ENCODE data around the gene CD2. TPM values are rescaled to one million over a fixed set of nuclear protein-coding genes. Genes with fewer than 3 reads are reported as not detected.

The CD2 gene
- total RNA-seq, 2 donors from 2014 or later: 2.9 to 3.8 TPM

DNA sequence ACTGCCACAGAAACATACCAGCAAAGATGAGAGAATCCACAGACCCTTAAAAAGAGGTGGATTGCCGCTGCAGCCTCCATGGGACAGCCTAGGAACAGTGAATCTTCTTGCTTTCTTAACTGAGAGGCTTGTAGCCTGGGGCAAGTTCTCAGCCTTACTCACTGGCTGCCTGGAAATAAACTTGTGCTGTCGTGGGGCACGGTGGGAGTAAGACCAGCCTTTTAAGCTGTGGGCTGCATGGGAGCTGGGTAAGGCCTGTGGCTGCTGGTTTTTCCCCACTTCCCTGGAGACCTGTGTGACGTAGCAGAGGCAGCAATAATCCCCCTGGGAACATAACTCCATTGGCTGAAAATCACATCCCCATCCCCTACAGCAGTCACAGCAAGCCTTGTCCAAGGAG, 30.8 kb downstream of the CD2 start:
- Histone ChIP-seq H3K9me3 (no peaks in the 10 kb centered on the region), H3K9ac (ENCODE audit: low read depth in 2 of 2, low read length in 2 of 2) (no peak overlapping the region), H3K36me3 (no peaks in the 10 kb centered on the region), H3K4me1 (no peaks in the 10 kb centered on the region), H3K4me3 (no peak overlapping the region), H3K27ac (no peak overlapping the region), H3K27me3 (no peaks in the 10 kb centered on the region)
- intact Hi-C loops (cut with DNase I): no loop called here
- TF ChIP-seq, protein P1, sequence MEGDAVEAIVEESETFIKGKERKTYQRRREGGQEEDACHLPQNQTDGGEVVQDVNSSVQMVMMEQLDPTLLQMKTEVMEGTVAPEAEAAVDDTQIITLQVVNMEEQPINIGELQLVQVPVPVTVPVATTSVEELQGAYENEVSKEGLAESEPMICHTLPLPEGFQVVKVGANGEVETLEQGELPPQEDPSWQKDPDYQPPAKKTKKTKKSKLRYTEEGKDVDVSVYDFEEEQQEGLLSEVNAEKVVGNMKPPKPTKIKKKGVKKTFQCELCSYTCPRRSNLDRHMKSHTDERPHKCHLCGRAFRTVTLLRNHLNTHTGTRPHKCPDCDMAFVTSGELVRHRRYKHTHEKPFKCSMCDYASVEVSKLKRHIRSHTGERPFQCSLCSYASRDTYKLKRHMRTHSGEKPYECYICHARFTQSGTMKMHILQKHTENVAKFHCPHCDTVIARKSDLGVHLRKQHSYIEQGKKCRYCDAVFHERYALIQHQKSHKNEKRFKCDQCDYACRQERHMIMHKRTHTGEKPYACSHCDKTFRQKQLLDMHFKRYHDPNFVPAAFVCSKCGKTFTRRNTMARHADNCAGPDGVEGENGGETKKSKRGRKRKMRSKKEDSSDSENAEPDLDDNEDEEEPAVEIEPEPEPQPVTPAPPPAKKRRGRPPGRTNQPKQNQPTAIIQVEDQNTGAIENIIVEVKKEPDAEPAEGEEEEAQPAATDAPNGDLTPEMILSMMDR (IDR thresholded peaks at IDR 0.05): no peak
- DNase-seq: no peak

DNA sequence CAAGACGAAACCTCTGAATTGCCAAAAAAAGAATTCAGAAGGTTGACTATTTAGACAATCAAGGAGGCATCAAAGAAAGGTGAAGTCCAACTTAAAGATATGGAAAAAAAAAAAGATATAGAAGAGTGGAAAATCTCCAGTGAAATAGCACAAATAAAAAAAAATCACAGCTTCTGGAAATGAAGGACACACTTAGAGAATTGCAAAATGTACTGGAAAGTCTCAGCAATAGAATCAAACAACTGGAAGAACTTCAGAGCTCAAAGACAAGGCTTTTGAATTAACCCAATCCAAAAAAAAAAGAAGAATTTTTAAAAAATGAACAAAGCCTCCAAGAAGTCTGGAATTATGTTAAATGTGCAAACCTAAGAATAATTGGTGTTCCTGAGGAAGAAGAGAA, 31.8 kb downstream of the CD2 start:
- TF ChIP-seq, protein P1 (IDR thresholded peaks at IDR 0.05): no peak
- intact Hi-C loops (cut with DNase I): no loop called here
- no peak overlapping the region for H3K9ac ChIP-seq (ENCODE audit: low read depth in 2 of 2, low read length in 2 of 2)

GRCh38 chr1:116791727-116792126, 37.5 kb downstream of the CD2 start:
- TF ChIP-seq, protein P1 (IDR thresholded peaks at IDR 0.05): no peak
- DNase-seq: no peak
- Histone ChIP-seq H3K27ac (no peak overlapping the region), H3K9me3 (no peaks in the 10 kb centered on the region), H3K4me1 (no peaks in the 10 kb centered on the region), H3K4me3 (no peak overlapping the region), H3K36me3 (no peaks in the 10 kb centered on the region), H3K27me3 (no peaks in the 10 kb centered on the region), H3K9ac (ENCODE audit: low read depth in 2 of 2, low read length in 2 of 2) (no peak overlapping the region)
- intact Hi-C loops (cut with DNase I): no loop called here

More for the DNA sequence above, 31.8 kb downstream of the CD2 start:
- H3K36me3 ChIP-seq: no peaks in the 10 kb centered on the region
- H3K27me3 ChIP-seq: no peaks in the 10 kb centered on the region
- H3K27ac ChIP-seq: no peak overlapping the region
- DNase-seq: no peak
- no peaks in the 10 kb centered on the region for H3K9me3 ChIP-seq
- no peak overlapping the region for H3K4me3 ChIP-seq
- no peaks in the 10 kb centered on the region for H3K4me1 ChIP-seq

DNA sequence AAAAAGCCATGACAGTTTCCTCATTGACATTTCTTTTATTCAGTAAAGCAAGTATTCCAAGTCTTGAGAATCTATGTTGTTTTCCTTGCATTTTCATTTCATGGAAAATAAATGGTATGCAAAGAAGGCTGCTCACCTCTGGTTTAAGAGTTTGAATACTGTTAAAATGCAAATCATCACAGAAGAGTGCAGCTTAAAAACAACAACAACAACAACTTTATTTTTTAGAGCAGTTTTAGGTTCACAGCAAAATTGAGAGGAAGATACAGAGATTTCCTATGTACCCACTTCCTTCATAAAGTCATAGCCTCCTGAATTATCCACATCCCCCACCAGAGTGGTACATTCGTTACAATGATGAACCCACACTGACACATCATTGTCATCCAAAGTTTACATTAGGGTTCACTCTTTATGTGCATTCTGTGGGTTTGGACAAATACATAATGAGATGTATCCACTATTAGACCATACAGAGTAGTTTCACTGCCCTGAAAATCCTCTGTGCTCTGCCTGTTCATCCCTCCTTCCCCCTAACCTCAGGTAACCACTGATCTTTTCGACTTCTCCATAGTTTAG, 39.2 kb downstream of the CD2 start:
- TF ChIP-seq, protein P1 (IDR thresholded peaks at IDR 0.05): no peak
- no peak for DNase-seq
- Histone ChIP-seq H3K36me3 (no peaks in the 10 kb centered on the region), H3K9me3 (no peaks in the 10 kb centered on the region), H3K9ac (ENCODE audit: low read depth in 2 of 2, low read length in 2 of 2) (no peak overlapping the region), H3K4me3 (no peak overlapping the region), H3K27me3 (no peaks in the 10 kb centered on the region), H3K27ac (no peak overlapping the region), H3K4me1 (no peaks in the 10 kb centered on the region)
- intact Hi-C loops (cut with DNase I): no loop called here

DNA sequence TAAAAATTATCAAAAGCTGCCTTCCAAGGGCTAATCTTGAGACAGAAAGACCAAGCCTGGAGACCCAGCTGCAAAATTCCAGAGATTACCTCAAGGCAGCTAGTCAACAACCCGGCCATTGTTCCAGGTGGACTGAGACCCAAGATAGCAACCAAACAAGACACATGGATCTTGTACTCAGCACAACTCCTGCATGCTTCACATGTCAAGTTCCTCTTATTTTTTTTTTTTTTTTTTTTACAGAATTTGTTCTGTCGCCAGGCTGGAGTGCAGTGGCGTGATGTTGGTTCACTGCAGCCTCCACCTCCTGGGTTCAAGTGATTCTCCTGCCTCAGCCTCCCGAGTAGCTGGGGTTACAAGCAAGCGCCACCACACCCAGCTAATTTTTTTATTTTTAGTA, 40.1 kb downstream of the CD2 start:
- intact Hi-C loops (cut with DNase I): no loop called here
- no peak overlapping the region for H3K9ac ChIP-seq (ENCODE audit: low read depth in 2 of 2, low read length in 2 of 2)
- no peak overlapping the region for H3K27ac ChIP-seq
- no peak overlapping the region for H3K4me3 ChIP-seq
- H3K27me3 ChIP-seq: no peaks in the 10 kb centered on the region
- H3K4me1 ChIP-seq: no peaks in the 10 kb centered on the region
- DNase-seq: no peak
- TF ChIP-seq, protein P1 (IDR thresholded peaks at IDR 0.05): no peak
- H3K36me3 ChIP-seq: no peaks in the 10 kb centered on the region
- H3K9me3 ChIP-seq: no peaks in the 10 kb centered on the region

Measured in colonic mucosa (tissue), 4 donors.